Measurements from ENCODE around the gene STOM.

STOM gene

GRCh38 chr9:121371495-121372061, 1.5 kb upstream of the STOM start:
- no peak for DNase-seq (ENCODE audit: low read depth)
- TF ChIP-seq, protein P1, sequence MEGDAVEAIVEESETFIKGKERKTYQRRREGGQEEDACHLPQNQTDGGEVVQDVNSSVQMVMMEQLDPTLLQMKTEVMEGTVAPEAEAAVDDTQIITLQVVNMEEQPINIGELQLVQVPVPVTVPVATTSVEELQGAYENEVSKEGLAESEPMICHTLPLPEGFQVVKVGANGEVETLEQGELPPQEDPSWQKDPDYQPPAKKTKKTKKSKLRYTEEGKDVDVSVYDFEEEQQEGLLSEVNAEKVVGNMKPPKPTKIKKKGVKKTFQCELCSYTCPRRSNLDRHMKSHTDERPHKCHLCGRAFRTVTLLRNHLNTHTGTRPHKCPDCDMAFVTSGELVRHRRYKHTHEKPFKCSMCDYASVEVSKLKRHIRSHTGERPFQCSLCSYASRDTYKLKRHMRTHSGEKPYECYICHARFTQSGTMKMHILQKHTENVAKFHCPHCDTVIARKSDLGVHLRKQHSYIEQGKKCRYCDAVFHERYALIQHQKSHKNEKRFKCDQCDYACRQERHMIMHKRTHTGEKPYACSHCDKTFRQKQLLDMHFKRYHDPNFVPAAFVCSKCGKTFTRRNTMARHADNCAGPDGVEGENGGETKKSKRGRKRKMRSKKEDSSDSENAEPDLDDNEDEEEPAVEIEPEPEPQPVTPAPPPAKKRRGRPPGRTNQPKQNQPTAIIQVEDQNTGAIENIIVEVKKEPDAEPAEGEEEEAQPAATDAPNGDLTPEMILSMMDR (IDR thresholded peaks at IDR 0.05; ENCODE audit: insufficient read depth, low read depth, low read length, missing control alignments): no peak
- no peak overlapping the region for H3K4me3 ChIP-seq (ENCODE audit: low read depth, low read length)

DNA sequence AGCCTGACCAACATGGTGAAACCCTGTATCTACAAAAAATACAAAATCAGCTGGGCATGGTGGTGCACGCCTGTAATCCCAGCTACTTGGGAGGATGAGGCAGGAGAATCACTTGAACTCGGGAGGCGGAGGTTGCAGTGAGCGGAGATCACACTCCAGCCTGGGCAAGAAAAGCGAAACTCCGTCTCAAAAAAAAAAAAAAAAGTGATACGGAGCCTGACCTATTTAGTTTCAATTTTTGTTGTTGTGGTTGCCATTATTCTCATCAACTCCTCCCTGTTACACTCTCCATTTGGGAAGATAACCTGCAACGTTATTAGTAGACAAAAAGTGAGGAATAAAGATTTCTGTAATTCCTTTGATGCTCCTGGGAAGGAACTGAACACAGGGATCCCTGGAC, 1.3 kb downstream of the STOM start:
- DNase-seq (ENCODE audit: low read depth): peak; percentile 20
- TF ChIP-seq, protein P1 (IDR thresholded peaks at IDR 0.05; ENCODE audit: insufficient read depth, low read depth, low read length, missing control alignments): no peak
- H3K4me3 ChIP-seq (ENCODE audit: low read depth, low read length): peak overlapping the region; percentile 61

GRCh38 chr9:121368138-121368522, 1.9 kb downstream of the STOM start:
- no peak for DNase-seq (ENCODE audit: low read depth)
- TF ChIP-seq, protein P1 (IDR thresholded peaks at IDR 0.05; ENCODE audit: insufficient read depth, low read depth, low read length, missing control alignments): no peak
- no peak overlapping the region for H3K4me3 ChIP-seq (ENCODE audit: low read depth, low read length)

GRCh38 chr9:121367306-121368137, 2.5 kb downstream of the STOM start:
- DNase-seq (ENCODE audit: low read depth): no peak
- TF ChIP-seq, protein P1 (IDR thresholded peaks at IDR 0.05; ENCODE audit: insufficient read depth, low read depth, low read length, missing control alignments): no peak

DNA sequence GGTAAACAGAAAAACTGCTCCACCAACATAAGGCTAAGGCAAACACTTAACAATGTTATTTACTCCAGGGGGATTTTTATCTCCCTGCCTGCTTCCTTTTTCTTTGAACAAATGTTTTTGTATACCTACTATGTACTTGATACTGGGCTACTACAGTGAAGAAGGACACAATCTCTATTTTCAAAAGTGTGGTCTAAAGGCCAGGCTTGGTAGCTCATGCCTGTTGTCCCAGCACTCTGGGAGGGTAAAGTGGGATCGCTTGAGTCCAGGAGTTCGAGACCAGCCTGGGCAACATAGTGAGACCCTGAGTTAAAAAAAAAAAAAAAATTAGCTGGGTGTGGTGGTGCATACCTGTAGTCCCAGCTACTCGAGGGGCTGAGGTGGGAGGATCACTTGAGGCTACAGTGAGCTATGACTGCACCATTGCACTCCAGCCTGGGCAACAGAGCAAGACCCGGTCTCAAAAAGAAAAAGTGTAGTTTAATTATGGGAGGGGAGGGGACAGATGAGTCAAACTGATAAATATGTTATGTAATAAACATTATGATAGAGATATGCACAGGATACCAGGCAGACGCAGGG, 3.3 kb downstream of the STOM start:
- TF ChIP-seq, protein P1 (IDR thresholded peaks at IDR 0.05; ENCODE audit: insufficient read depth, low read depth, low read length, missing control alignments): no peak
- no peak for DNase-seq (ENCODE audit: low read depth)
- no peak overlapping the region for H3K4me3 ChIP-seq (ENCODE audit: low read depth, low read length)

More at GRCh38 chr9:121367306-121368137, 2.5 kb downstream of the STOM start:
- H3K4me3 ChIP-seq (ENCODE audit: low read depth, low read length): no peak overlapping the region

DNA sequence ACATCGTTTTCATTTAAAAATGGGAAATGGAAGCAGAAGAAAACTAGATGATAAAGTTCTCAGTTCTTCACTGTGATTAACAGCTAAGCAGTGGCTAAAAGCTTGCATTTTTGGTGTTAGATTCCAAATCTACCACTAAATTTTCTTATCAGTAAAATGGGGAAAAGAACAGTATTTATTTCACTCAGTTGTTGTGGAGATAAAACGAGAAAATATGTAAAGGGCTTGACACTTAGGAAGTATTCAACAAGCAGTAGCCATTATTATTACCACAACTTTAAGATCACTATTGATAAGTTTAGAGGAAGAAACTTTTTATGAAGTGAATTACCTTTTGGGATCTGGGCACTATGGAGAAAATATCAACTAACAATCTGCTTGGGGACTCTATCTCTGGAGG, 4.5 kb downstream of the STOM start:
- no peak for DNase-seq (ENCODE audit: low read depth)
- TF ChIP-seq, protein P1 (IDR thresholded peaks at IDR 0.05; ENCODE audit: insufficient read depth, low read depth, low read length, missing control alignments): no peak
- H3K4me3 ChIP-seq (ENCODE audit: low read depth, low read length): no peak overlapping the region
